Sigmoid colon (tissue), 7 donors: Measurements from ENCODE around the gene CTXN1. TPM values are rescaled to one million over a fixed set of nuclear protein-coding genes. Genes with fewer than 3 reads are reported as not detected.

ENCODE experiments used
- DNase-seq: peaks from one replicate; pipeline ENCODE4 v3.0.0-alpha.2; 2019
- H3K27ac ChIP-seq, 4 donors: fragments of 200-600 bp; sonication (generic); one replicate each; pipeline ENCODE4 v1.5.1; 2016 to 2019; ENCODE audit warnings: mild to moderate bottlenecking in 1 of 4
- H3K27me3 ChIP-seq, 3 donors: fragments of 200-600 bp; sonication (generic); one replicate each; pipeline ENCODE4 v1.5.1; 2019; ENCODE audit warnings: mild to moderate bottlenecking in 1 of 3
- H3K36me3 ChIP-seq, 4 donors: fragments of 200-600 bp; sonication (generic); one replicate each; pipeline ENCODE4 v1.5.1; 2016 to 2019
- H3K4me1 ChIP-seq, 4 donors: fragments of 200-600 bp; sonication (generic); one replicate each; pipeline ENCODE4 v1.5.1; 2017 to 2019
- H3K4me3 ChIP-seq, 4 donors: fragments of 200-600 bp; sonication (generic); one replicate each; pipeline ENCODE4 v1.5.1; 2017 to 2019; ENCODE audit warnings: mild to moderate bottlenecking in 2 of 4, moderate library complexity in 1 of 4
- H3K9me3 ChIP-seq, 4 donors: fragments of 200-600 bp in 3 of 4; sonication (generic) in 3 of 4; one replicate each; pipeline versions ENCODE4 v1.5.1 to v1.6.1; 2013 to 2019
- CTCF ChIP-seq, 4 experiments: fragments of 450-650 bp in 3 of 4; fragments of 200-600 bp in 1 of 4; IDR thresholded peaks; one replicate each; pipeline ENCODE4 v1.5.1; 2016 to 2019; ENCODE audit warnings: antibody characterized with exemption in 4 of 4, mild to moderate bottlenecking in 3 of 4, moderate library complexity in 2 of 4
- EP300 ChIP-seq, 4 donors: sonication (generic); formaldehyde crosslinking; IDR thresholded peaks; one replicate each; pipeline ENCODE4 v1.6.1; 2017; ENCODE audit warnings: antibody characterized with exemption in 4 of 4
- POLR2A ChIP-seq, 2 donors: fragments of 450-650 bp; IDR thresholded peaks; one replicate each; pipeline ENCODE4 v1.6.1; 2016; ENCODE audit warnings: antibody characterized with exemption in 2 of 2, mild to moderate bottlenecking in 2 of 2, moderate library complexity in 2 of 2
- POLR2AphosphoS5 ChIP-seq, 4 donors: sonication (generic); formaldehyde crosslinking; IDR thresholded peaks; one replicate each; pipeline ENCODE4 v1.6.1; 2017; ENCODE audit warnings: antibody characterized with exemption in 4 of 4
- WGBS, 2 donors: extraction: QIAGEN DNeasy Blood & Tissue Kit; methylation state at CpG; one replicate each; pipeline ENCODE4 v1.1.7; 2013; 5-methylcytosine and 5-hydroxymethylcytosine counted together
- intact Hi-C: fragments of 100-400 bp; cut with DNase I; formaldehyde crosslinking; loops from one replicate; pipeline ENCODE4 v1.15.1; 2023
- polyA plus RNA-seq, 3 donors: library from polyadenylated mRNA; stranded (reverse); fragments of 200-250 nt; gene quantifications; one replicate each; pipeline ENCODE4 v1.2.3, GENCODE V29; 2013
- total RNA-seq, 4 donors: library from RNA; depleted of rRNA; stranded (reverse); fragments of >200 nt; gene quantifications; one replicate each; pipeline ENCODE4 v1.1.0, GENCODE V29; 2016
- donor health status: healthy with polysubstance abuse.
- donor health status: Bipolar disorder and iron deficiency.
- donor health status: healthy.

Gene CTXN1
- total and polyA plus RNA-seq, 7 donors = 0.60 to 92.2 (median 25.3) TPM

- intact Hi-C loops = no loop called here
- Histone ChIP-seq H3K27me3 (peaks cover 0 to 7% (median 1%) of the 10 kb centered on the region in 3 donors), H3K9me3 (no peaks in the 10 kb centered on the region), H3K4me3 (no peak overlapping the region), H3K36me3 (peaks cover 35 to 69% (median 46%) of the 10 kb centered on the region in 4 donors), H3K4me1 (peaks cover 0 to 33% (median 32%) of the 10 kb centered on the region in 4 donors), H3K27ac (no peak overlapping the region)
- TF ChIP-seq POLR2A (IDR thresholded peaks at IDR 0.05) = no peak
- TF ChIP-seq POLR2AphosphoS5 (IDR thresholded peaks at IDR 0.05) = no peak
- TF ChIP-seq EP300 (IDR thresholded peaks at IDR 0.05) = no peak
- TF ChIP-seq CTCF (IDR thresholded peaks at IDR 0.05) = no peak
- WGBS, 2 donors = 91 to 94% methylated on average over 21 of the region's 21 CpGs
- DNase-seq = no peak
Measured at GRCh38 chr19:7909471-7910067, 16.4 kb downstream of the CTXN1 start.

GRCh38 chr19:7908742-7909461 lies 17.0 kb downstream of the CTXN1 start:
- 89 to 95% methylated on average over 19 of the region's 19 CpGs for WGBS, 2 donors
- Histone ChIP-seq H3K9me3 (no peaks in the 10 kb centered on the region), H3K4me3 (no peak overlapping the region), H3K36me3 (peaks cover 35 to 69% (median 46%) of the 10 kb centered on the region in 4 donors), H3K4me1 (peaks cover 0 to 38% (median 36%) of the 10 kb centered on the region in 4 donors), H3K27me3 (peaks cover 0 to under 1% (median 0%) of the 10 kb centered on the region in 3 donors), H3K27ac (no peak overlapping the region)
- no peak for DNase-seq
- no peak for TF ChIP-seq EP300 (IDR thresholded peaks at IDR 0.05)
- TF ChIP-seq POLR2AphosphoS5 (IDR thresholded peaks at IDR 0.05) = no peak
- TF ChIP-seq CTCF (IDR thresholded peaks at IDR 0.05) = no peak
- TF ChIP-seq POLR2A (IDR thresholded peaks at IDR 0.05) = no peak
- intact Hi-C loops = no loop called here

DNA sequence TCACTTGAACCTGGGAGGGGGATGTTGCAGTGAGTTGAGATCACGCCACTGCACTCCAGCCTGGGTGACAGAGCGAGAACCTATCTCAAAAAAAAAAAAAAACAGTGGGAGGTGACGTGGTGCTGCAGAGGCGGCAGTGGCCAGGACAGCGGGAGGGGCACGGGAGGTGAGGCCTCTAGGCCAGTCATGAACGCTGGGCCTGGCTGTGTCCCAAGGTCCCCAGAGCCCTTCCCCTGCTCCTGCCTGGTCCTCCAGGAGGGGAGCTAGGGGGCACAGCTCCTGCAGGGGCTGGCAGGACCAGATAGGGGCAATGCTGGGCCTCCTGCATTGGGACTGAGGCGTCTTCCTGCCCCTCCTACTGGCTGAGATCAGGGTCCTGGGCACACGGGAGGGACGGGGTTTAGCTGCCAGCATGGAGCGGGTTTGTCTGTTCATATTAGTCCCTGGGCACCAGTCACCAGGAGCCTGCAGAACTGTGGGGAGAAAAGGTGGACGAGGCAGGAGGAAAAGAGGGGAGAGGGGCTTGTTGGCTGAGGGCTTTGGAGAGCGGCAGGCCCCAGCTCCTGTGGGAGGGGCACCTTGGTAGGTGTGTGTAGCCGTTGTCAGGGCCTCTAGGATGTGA lies 17.7 kb downstream of the CTXN1 start:
- Histone ChIP-seq H3K36me3 (peaks cover 35 to 65% (median 46%) of the 10 kb centered on the region in 4 donors), H3K9me3 (no peaks in the 10 kb centered on the region), H3K4me3 (no peak overlapping the region), H3K4me1 (peaks cover 0 to 38% (median 36%) of the 10 kb centered on the region in 4 donors), H3K27ac (no peak overlapping the region), H3K27me3 (no peaks in the 10 kb centered on the region)
- DNase-seq = no peak
- intact Hi-C loops = no loop called here
- TF ChIP-seq POLR2AphosphoS5 (IDR thresholded peaks at IDR 0.05) = no peak
- no peak for TF ChIP-seq POLR2A (IDR thresholded peaks at IDR 0.05)
- TF ChIP-seq EP300 (IDR thresholded peaks at IDR 0.05) = no peak
- no peak for TF ChIP-seq CTCF (IDR thresholded peaks at IDR 0.05)
- WGBS, 2 donors = 84 to 85% methylated on average over 14 of the region's 14 CpGs

DNA sequence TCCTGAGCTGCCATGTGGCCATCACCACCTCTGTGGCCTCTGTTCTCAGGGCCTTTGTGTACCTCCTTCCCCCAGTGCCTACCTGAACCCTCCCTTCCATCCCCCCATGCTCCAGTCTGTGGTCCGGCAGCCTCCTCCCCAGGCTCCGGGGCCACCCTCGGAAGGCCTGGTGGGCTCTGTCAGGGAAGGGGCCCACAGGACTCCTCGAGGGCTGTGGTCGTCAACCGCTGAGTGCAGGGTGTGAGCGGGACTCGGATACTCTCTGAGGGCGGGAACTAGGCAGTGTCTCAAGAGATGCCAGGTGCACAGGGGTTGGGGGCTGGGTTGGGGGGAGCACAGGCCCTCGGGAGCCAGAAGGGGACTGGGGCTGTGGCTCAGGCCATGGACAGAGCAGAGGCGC lies 18.4 kb downstream of the CTXN1 start:
- H3K9me3 ChIP-seq = no peaks in the 10 kb centered on the region
- no peaks in the 10 kb centered on the region for H3K27me3 ChIP-seq
- WGBS, 2 donors = 92% methylated on average over 11 of the region's 11 CpGs
- TF ChIP-seq EP300 (IDR thresholded peaks at IDR 0.05) (no peak), CTCF (IDR thresholded peaks at IDR 0.05) (no peak), POLR2AphosphoS5 (IDR thresholded peaks at IDR 0.05) (no peak), POLR2A (IDR thresholded peaks at IDR 0.05) (no peak)
- H3K36me3 ChIP-seq = peaks cover 29 to 59% (median 42%) of the 10 kb centered on the region in 4 donors
- no peak for DNase-seq
- H3K27ac ChIP-seq = no peak overlapping the region
- H3K4me3 ChIP-seq = no peak overlapping the region
- intact Hi-C loops = no loop called here
- peaks cover 0 to 45% (median 43%) of the 10 kb centered on the region in 4 donors for H3K4me1 ChIP-seq
